IPS-NIHi7 (cell line): ENCODE results near the gene PPP2R5D.
"Not testable (repeated sequence)": the region's sequence is repeated elsewhere in the genome, so short reads cannot be mapped to it uniquely, and the experiment has no call there.

Experiments
- DNase-seq: peaks from one replicate; pipeline ENCODE4 v3.0.0; 2012; ENCODE audit warnings: mixed read lengths; ENCODE audit errors: extremely low spot score

Gene PPP2R5D

GRCh38 chr6:42989923-42990322 is 5.6 kb downstream of the PPP2R5D start:
- no peak for DNase-seq

- no peak for DNase-seq
These were observed 9.1 kb downstream of the PPP2R5D start for GRCh38 chr6:42993445-42993844.

DNA sequence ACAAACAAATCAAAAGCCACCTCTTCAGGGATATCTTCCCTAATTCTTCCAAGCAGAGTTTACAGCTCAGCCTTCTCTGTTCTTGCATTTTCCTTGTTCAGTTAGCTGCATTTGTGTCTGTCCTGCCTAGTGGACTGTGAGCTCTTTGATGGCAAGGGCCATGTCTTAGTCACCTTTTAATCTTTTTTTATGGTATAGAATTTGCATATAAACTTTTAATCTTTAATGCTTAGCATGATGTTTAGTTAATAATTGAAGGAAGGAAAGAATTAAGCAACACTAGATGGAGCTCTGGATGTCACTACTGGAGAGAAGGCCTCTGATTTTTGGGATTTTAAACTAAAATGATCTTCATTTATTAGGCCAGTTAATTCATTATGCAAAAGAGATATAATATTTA is 12.1 kb downstream of the PPP2R5D start:
- DNase-seq = no peak

- not testable (repeated sequence) for DNase-seq
These were observed 13.8 kb downstream of the PPP2R5D start for GRCh38 chr6:42998205-42998604.

DNA sequence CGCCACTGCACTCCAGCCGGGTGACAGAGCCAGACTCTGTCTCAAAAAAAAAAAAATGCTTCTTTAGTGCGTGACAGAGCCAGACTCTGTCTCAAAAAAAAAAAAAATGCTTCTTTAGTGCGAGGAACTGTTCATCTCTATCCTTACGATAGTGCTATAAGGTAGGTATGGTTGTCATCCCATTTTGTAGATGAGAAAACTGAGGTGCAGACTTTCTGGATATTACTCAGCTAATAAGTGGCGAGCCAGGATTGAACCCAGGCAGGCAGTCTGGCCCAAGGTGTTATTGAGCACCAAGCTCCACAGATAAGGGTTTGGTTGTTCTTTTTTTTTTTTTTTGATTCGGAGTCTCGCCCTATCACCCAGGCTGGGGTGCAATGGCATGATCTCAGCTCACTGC is 17.5 kb downstream of the PPP2R5D start:
- no peak for DNase-seq

DNA sequence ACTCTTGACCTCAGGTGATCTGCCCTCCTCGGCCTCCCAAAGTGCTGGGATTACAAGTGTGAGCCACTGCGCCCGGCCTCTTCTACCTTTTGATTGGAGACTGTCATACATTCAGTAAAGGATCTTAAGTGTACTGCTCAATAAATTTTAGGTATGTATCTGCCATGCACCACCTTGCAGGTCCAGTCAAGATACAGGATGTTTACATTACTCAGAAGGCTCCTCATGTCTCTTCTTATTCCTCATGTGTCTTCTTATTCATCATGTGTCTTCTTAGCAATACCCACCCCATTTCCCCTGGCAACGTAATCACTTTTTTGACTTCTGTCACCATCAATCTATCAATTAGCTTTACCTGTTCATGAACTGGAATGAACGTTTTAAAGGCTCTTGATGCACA is 21.5 kb downstream of the PPP2R5D start:
- no peak for DNase-seq

DNA sequence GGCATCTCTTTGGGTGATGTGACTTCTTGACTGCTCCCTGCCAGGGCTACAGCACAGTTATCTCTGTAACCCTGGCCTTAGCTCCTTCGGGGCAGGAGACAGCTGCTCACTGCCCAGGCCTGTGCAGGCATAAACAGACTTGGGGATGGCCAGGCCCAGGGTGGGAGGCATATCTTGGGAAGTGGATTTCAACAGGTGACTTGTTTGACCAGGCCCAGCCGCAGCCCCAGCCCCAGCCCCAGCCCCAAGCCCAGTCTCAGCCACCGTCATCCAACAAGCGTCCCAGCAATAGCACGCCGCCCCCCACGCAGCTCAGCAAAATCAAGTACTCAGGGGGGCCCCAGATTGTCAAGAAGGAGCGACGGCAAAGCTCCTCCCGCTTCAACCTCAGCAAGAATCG is 21.9 kb downstream of the PPP2R5D start:
- DNase-seq = no peak

GRCh38 chr6:43007126-43007525 is 22.8 kb downstream of the PPP2R5D start:
- no peak for DNase-seq

DNA sequence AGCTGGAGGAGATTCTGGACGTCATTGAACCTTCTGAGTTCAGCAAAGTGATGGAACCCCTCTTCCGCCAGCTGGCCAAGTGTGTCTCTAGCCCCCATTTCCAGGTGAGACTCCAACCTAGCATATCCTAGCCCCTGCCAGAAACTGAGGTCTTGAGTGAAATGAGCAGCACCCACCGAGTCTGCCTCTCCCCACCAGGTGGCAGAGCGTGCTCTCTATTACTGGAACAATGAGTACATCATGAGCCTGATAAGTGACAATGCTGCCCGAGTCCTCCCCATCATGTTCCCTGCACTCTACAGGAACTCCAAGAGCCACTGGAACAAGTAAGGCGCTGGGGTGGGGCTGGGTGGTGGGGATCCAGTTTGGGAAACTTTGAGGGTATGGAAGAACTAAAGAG is 24.8 kb downstream of the PPP2R5D start:
- peak; percentile 37 for DNase-seq

- no peak for DNase-seq
These were observed 26.8 kb downstream of the PPP2R5D start for GRCh38 chr6:43011207-43011606.

- no peak for DNase-seq
These were observed 28.0 kb downstream of the PPP2R5D start for GRCh38 chr6:43012364-43012763.

DNA sequence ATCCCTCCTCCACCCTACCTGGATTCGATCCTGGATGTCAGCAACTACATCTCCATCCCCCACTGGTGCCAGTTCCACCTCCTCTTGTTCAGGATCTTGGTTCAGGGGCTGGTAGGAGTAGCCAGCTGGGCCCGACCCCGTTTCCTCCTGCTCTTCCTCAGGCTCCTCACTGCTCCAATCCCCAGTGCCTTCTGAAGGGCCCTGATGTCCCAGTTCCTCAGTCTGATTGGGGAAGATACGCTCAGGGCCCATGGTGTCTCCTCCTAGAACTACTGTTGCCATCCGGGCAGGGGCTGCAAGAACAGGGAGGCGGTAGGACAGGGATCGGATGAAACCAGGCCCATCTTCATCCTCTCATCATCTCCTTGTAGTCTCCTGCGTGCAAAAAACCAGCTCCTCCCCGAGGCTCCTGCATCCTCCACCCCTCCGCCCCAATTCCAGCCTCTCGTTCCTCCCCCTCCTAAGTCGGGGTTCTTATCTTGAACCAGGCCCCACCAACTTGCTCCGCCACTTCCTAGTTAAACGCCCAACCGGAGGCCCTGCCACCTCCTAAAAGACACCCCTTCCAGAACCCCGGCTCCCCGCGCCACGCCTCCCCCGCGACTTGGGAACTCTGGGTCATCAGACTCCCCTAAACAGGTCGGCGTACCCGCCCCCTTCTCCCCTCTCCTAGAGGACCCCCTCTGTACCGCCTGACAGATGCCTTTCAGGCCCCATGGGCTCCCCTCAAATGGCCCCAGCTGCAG is 28.9 kb downstream of the PPP2R5D start:
- DNase-seq = no peak

GRCh38 chr6:43013843-43014433 is 29.6 kb downstream of the PPP2R5D start, which contains the start of the genes KLHDC3 and MEA1:
KLHDC3 (plus strand) TSS chr6:43014249; CDS start chr6:43017193, 2,944 bp downstream.
MEA1 (minus strand) TSS chr6:43013946; CDS start chr6:43013813, 133 bp downstream.
- DNase-seq = peak; percentile 99

- DNase-seq = no peak
These were observed 30.1 kb downstream of the PPP2R5D start for GRCh38 chr6:43014434-43014909.

- no peak for DNase-seq
These were observed 32.0 kb downstream of the PPP2R5D start for GRCh38 chr6:43016176-43016942.

- DNase-seq = no peak
These were observed 32.6 kb downstream of the PPP2R5D start for GRCh38 chr6:43016943-43017334.

- no peak for DNase-seq
These were observed 34.8 kb downstream of the PPP2R5D start for GRCh38 chr6:43019152-43019551.

- DNase-seq = no peak
These were observed 35.8 kb downstream of the PPP2R5D start for GRCh38 chr6:43020052-43020705.

DNA sequence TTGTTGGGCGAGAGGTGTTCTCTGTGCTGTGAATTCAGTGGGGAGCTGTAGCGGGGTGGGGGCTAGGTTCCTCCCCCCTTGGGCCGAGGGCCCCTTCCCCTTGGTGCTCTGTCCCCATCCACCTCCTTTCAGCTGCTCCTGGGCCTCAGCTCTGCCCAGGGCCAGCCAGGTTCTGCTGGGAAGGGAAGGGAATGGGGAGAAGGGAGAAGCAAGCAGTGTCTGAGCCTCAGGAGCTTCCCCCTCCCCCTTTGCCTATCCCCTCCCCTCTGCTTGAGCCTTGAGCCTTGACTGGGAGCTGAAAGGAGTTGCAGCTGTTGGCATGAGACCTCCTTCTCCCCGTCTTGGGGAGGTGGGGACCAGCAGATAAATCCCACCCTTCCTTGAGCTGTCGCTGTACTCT is 36.5 kb downstream of the PPP2R5D start:
- peak; percentile 78 for DNase-seq

DNA sequence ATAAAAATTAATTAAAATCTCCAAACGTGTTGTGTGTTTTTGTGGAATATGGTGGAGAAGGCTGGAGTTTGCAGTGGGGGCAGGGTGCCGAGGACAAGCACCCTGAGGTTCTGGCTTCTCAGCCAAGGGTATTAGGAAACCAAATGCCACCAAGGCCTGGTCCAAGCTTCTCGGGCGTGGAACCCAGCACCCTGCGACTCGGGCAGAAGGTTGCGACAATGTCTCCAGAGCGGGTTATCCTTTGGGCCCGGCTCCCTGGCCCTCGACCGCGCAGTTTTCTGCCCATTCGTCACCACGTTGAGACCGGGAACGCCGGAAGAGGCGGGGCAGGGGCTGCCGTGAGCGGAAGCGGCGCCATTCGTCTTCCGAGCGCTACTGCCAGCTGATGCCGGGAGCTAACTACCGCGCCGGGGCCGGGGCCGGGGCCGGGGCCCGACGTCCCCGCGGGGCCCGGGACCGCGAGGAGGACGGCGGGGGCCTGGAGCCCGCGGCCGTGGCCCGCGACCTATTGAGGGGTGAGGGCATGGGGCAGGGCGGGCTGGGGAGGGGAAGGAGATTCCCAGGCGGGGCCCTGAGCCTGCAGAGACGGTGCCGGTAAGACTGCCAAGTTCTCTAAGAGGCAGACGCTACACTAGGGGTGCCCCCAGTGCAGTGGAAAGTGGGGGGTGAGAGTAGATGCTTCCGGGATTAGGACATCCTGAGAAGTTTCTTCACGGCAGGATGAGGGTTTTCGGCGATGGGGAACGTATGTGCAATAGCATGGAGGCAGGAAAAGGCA is 37.1 kb downstream of the PPP2R5D start, which contains the start of gene RRP36:
Gene RRP36, plus strand, starts transcription at position 354 of the 778 bp plus-strand sequence. Its CDS starts 32 bp downstream, at position 386.
- peak; percentile 89 for DNase-seq

GRCh38 chr6:43024436-43024835 is 40.1 kb downstream of the PPP2R5D start:
- DNase-seq = no peak
